ENCODE data around the gene CIP2A.

DNA sequence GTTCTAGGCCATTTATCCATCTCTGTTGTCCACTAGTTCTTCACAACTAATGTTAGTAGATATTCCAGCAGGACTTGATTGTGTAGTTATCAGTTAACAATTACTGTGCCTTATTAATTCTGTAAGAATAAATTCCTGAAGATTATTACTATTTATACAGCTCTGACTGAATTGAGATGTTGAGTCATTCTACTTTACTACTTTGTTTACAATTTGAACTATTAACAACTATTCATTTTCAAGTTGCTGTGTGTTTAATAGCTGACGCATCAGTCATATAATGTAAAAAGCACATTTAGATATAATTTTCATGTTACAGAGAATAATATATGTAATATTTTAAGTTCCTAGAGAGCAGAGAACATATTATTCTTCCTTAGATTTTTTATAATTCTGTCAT is 21.4 kb upstream of the CIP2A start:
- TF ChIP-seq, protein P1, sequence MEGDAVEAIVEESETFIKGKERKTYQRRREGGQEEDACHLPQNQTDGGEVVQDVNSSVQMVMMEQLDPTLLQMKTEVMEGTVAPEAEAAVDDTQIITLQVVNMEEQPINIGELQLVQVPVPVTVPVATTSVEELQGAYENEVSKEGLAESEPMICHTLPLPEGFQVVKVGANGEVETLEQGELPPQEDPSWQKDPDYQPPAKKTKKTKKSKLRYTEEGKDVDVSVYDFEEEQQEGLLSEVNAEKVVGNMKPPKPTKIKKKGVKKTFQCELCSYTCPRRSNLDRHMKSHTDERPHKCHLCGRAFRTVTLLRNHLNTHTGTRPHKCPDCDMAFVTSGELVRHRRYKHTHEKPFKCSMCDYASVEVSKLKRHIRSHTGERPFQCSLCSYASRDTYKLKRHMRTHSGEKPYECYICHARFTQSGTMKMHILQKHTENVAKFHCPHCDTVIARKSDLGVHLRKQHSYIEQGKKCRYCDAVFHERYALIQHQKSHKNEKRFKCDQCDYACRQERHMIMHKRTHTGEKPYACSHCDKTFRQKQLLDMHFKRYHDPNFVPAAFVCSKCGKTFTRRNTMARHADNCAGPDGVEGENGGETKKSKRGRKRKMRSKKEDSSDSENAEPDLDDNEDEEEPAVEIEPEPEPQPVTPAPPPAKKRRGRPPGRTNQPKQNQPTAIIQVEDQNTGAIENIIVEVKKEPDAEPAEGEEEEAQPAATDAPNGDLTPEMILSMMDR (IDR thresholded peaks at IDR 0.05), result no peak
- TF ChIP-seq EZH2phosphoT487 (IDR thresholded peaks at IDR 0.05), result no peak
